Fibroblast of lung (primary cell): ENCODE measurements around the gene HOOK1.
"Not testable (repeated sequence)": the region's sequence is repeated elsewhere in the genome, so short reads cannot be mapped to it uniquely, and the experiment has no call there.

ENCODE experiments used
- EZH2 ChIP-seq: IDR thresholded peaks from 2 replicates; pipeline ENCODE4 v1.5.1; 2012; ENCODE audit warnings: low read length, control low read depth, mild to moderate bottlenecking; ENCODE audit errors: missing control alignments
- TF ChIP-seq, protein P1 (sequence below), 2 donors: IDR thresholded peaks in 1 of 2; conservative IDR thresholded peaks in 1 of 2; 1 replicate in 1 of 2; 2 replicates in 1 of 2; pipeline ENCODE4 v1.5.1; 2011 to 2012; ENCODE audit warnings: low read length in 2 of 2, control low read depth in 1 of 2, inconsistent platforms in 1 of 2, low read depth in 1 of 2, mild to moderate bottlenecking in 1 of 2

DNA sequence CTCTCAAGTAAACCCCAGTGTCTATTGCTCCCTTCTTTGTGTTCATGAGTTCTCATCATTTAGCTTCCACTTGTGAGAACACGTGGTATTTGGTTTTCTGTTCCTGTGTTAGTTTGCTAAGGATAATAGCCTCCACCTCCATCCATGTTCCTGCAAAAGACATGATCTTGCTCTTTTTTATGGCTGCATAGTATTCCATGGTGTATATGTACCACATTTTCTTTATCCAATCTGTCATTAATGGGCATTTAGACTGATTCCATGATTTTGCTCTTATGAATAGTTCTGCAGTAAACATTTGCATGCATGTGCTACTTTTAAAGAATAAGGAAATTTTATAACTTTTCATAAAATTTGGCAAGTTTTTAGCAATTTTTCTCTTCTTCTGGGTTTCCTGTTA, 40.5 kb downstream of the HOOK1 start:
- TF ChIP-seq, protein P1, sequence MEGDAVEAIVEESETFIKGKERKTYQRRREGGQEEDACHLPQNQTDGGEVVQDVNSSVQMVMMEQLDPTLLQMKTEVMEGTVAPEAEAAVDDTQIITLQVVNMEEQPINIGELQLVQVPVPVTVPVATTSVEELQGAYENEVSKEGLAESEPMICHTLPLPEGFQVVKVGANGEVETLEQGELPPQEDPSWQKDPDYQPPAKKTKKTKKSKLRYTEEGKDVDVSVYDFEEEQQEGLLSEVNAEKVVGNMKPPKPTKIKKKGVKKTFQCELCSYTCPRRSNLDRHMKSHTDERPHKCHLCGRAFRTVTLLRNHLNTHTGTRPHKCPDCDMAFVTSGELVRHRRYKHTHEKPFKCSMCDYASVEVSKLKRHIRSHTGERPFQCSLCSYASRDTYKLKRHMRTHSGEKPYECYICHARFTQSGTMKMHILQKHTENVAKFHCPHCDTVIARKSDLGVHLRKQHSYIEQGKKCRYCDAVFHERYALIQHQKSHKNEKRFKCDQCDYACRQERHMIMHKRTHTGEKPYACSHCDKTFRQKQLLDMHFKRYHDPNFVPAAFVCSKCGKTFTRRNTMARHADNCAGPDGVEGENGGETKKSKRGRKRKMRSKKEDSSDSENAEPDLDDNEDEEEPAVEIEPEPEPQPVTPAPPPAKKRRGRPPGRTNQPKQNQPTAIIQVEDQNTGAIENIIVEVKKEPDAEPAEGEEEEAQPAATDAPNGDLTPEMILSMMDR (conservative IDR thresholded peaks at IDR 0.05 in 1 of 2, IDR thresholded peaks at IDR 0.05 in 1 of 2; ENCODE audit: low read depth in 1 of 2, low read length in 2 of 2) = not testable (repeated sequence)
- not testable (repeated sequence) for TF ChIP-seq EZH2
